ENCODE measurements around the gene EIF4ENIF1. TPM values are rescaled to one million over a fixed set of nuclear protein-coding genes. Genes with fewer than 3 reads are reported as not detected.
"Not testable (repeated sequence)": the region's sequence is repeated elsewhere in the genome, so short reads cannot be mapped to it uniquely, and the experiment has no call there.

Gene EIF4ENIF1
- total RNA-seq, 1 donor from 2014 or later = 44.4 TPM

- TF ChIP-seq CTCF (IDR thresholded peaks at IDR 0.05; ENCODE audit: unreplicated experiment) = no peak
- peak overlapping the region; percentile 74 for H3K4me3 Mint-ChIP-seq
- DNase-seq (ENCODE audit: low spot score in 2 of 2, unreplicated experiment in 2 of 2) = peak; percentile 25 to 61
- H3K27me3 Mint-ChIP-seq (ENCODE audit: low read depth) = no peaks in the 10 kb centered on the region
- no peaks in the 10 kb centered on the region for H3K9me3 Mint-ChIP-seq
- H3K27ac Mint-ChIP-seq = peak overlapping the region; percentile 86
- H3K36me3 Mint-ChIP-seq = peaks cover 15% of the 10 kb centered on the region
- peaks cover 20% of the 10 kb centered on the region for H3K4me1 Mint-ChIP-seq
Measured at GRCh38 chr22:31488988-31489617, 539 bp downstream of the EIF4ENIF1 start.

- H3K9me3 Mint-ChIP-seq = no peaks in the 10 kb centered on the region
- H3K27ac Mint-ChIP-seq = peak overlapping the region; percentile 86
- DNase-seq (ENCODE audit: low spot score in 2 of 2, unreplicated experiment in 2 of 2) = no peak
- peak overlapping the region; percentile 74 for H3K4me3 Mint-ChIP-seq
- peaks cover 20% of the 10 kb centered on the region for H3K4me1 Mint-ChIP-seq
- no peaks in the 10 kb centered on the region for H3K27me3 Mint-ChIP-seq (ENCODE audit: low read depth)
- no peak for TF ChIP-seq CTCF (IDR thresholded peaks at IDR 0.05; ENCODE audit: unreplicated experiment)
- H3K36me3 Mint-ChIP-seq = peaks cover 17% of the 10 kb centered on the region
Measured at GRCh38 chr22:31488346-31488883, 1.2 kb downstream of the EIF4ENIF1 start.

GRCh38 chr22:31486951-31487350 lies 2.7 kb downstream of the EIF4ENIF1 start:
- DNase-seq (ENCODE audit: low spot score in 2 of 2, unreplicated experiment in 2 of 2) = no peak
- no peak overlapping the region for H3K27ac Mint-ChIP-seq
- H3K4me1 Mint-ChIP-seq = peaks cover 20% of the 10 kb centered on the region
- H3K36me3 Mint-ChIP-seq = peaks cover 20% of the 10 kb centered on the region
- H3K4me3 Mint-ChIP-seq = no peak overlapping the region
- TF ChIP-seq CTCF (IDR thresholded peaks at IDR 0.05; ENCODE audit: unreplicated experiment) = no peak
- no peaks in the 10 kb centered on the region for H3K9me3 Mint-ChIP-seq
- H3K27me3 Mint-ChIP-seq (ENCODE audit: low read depth) = no peaks in the 10 kb centered on the region

- peaks cover 19% of the 10 kb centered on the region for H3K4me1 Mint-ChIP-seq
- not testable (repeated sequence) for DNase-seq (ENCODE audit: low spot score in 2 of 2, unreplicated experiment in 2 of 2); H3K4me3 Mint-ChIP-seq; H3K27me3 Mint-ChIP-seq (ENCODE audit: low read depth); H3K27ac Mint-ChIP-seq; H3K9me3 Mint-ChIP-seq
- H3K36me3 Mint-ChIP-seq = peaks cover 25% of the 10 kb centered on the region
Measured at GRCh38 chr22:31486369-31486768, 3.3 kb downstream of the EIF4ENIF1 start.

GRCh38 chr22:31482470-31482869 lies 7.2 kb downstream of the EIF4ENIF1 start:
- H3K36me3 Mint-ChIP-seq = peaks cover 46% of the 10 kb centered on the region
- H3K4me1 Mint-ChIP-seq; H3K27me3 Mint-ChIP-seq (ENCODE audit: low read depth): not testable (repeated sequence)

GRCh38 chr22:31481129-31481528 lies 8.5 kb downstream of the EIF4ENIF1 start:
- peaks cover 47% of the 10 kb centered on the region for H3K36me3 Mint-ChIP-seq
- DNase-seq (ENCODE audit: low spot score in 2 of 2, unreplicated experiment in 2 of 2) = no peak
- no peaks in the 10 kb centered on the region for H3K4me1 Mint-ChIP-seq
- no peak overlapping the region for H3K27ac Mint-ChIP-seq
- no peaks in the 10 kb centered on the region for H3K9me3 Mint-ChIP-seq
- no peak overlapping the region for H3K4me3 Mint-ChIP-seq
- TF ChIP-seq CTCF (IDR thresholded peaks at IDR 0.05; ENCODE audit: unreplicated experiment) = no peak
- no peaks in the 10 kb centered on the region for H3K27me3 Mint-ChIP-seq (ENCODE audit: low read depth)

More at GRCh38 chr22:31482470-31482869, 7.2 kb downstream of the EIF4ENIF1 start:
- H3K9me3 Mint-ChIP-seq; H3K4me3 Mint-ChIP-seq; DNase-seq (ENCODE audit: low spot score in 2 of 2, unreplicated experiment in 2 of 2): not testable (repeated sequence)
- peak overlapping the region; percentile 6 for H3K27ac Mint-ChIP-seq

All from mesothelial cell of epicardium (in vitro differentiated cells).